Sigmoid colon (tissue), 4 donors: ENCODE results near the gene MAD1L1.

ENCODE experiments used
- CTCF ChIP-seq, 4 experiments: fragments of 450-650 bp in 3 of 4; fragments of 200-600 bp in 1 of 4; IDR thresholded peaks; one replicate each; pipeline ENCODE4 v1.5.1; 2016 to 2019; ENCODE audit warnings: antibody characterized with exemption in 4 of 4, mild to moderate bottlenecking in 3 of 4, moderate library complexity in 2 of 4
- EP300 ChIP-seq, 4 donors: sonication (generic); formaldehyde crosslinking; IDR thresholded peaks; one replicate each; pipeline ENCODE4 v1.6.1; 2017; ENCODE audit warnings: antibody characterized with exemption in 4 of 4
- POLR2A ChIP-seq, 2 donors: fragments of 450-650 bp; IDR thresholded peaks; one replicate each; pipeline ENCODE4 v1.6.1; 2016; ENCODE audit warnings: antibody characterized with exemption in 2 of 2, mild to moderate bottlenecking in 2 of 2, moderate library complexity in 2 of 2
- POLR2AphosphoS5 ChIP-seq, 4 donors: sonication (generic); formaldehyde crosslinking; IDR thresholded peaks; one replicate each; pipeline ENCODE4 v1.6.1; 2017; ENCODE audit warnings: antibody characterized with exemption in 4 of 4

GRCh38 chr7:2017481-2017891 is 215.3 kb downstream of the MAD1L1 start:
- TF ChIP-seq CTCF (IDR thresholded peaks at IDR 0.05), result no peak
- TF ChIP-seq POLR2A (IDR thresholded peaks at IDR 0.05), result no peak
- no peak for TF ChIP-seq POLR2AphosphoS5 (IDR thresholded peaks at IDR 0.05)
- TF ChIP-seq EP300 (IDR thresholded peaks at IDR 0.05), result no peak
